NCI-H128 (cell line): ENCODE measurements around the gene HSPBP1.

Experiments used
- DNase-seq: peaks from one replicate; lab custom pipeline; 2025; ENCODE audit not compliant: unreplicated experiment; lab: John Stamatoyannopoulos, UW

Gene HSPBP1

DNA sequence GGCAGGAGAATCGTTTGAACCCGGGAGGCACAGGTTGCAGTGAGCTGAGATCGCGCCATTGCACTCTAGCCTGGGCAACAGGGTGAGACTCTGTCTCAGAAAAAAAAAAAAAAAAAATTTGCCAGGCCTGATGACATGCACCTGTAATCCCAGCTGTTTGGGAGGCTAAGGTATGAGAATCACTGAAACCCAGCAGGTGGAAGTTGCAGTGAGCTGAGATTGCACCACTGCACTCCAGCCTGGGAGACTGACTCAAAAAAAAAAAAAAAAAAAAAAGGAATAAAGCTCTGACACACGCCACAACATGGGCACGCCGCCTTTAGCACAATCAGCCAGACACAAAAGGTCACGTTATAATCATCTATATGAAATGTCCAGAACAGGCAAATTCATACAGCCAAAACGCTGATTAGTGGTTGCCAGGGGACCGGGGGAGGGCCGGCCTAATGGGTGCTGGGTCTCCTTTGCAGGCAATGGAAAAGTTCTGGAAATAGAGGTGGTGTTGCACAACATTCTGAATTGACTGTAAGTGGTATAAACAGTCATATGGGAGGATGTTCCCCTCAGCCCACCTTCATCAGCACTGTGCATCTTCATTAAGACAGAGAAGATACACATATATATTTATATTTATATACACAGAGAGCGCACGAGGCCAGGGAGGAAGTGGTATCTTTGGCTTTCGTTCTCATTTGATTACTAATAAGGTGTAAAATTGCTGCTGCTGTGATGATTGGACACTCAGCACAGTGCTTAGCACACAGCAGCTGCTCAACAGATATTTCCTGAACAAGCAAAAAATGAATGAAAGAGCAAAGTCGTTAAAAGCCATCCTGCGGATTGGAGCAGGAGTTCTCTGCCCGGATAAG, 3.8 kb downstream of the HSPBP1 start:
- no peak for DNase-seq

DNA sequence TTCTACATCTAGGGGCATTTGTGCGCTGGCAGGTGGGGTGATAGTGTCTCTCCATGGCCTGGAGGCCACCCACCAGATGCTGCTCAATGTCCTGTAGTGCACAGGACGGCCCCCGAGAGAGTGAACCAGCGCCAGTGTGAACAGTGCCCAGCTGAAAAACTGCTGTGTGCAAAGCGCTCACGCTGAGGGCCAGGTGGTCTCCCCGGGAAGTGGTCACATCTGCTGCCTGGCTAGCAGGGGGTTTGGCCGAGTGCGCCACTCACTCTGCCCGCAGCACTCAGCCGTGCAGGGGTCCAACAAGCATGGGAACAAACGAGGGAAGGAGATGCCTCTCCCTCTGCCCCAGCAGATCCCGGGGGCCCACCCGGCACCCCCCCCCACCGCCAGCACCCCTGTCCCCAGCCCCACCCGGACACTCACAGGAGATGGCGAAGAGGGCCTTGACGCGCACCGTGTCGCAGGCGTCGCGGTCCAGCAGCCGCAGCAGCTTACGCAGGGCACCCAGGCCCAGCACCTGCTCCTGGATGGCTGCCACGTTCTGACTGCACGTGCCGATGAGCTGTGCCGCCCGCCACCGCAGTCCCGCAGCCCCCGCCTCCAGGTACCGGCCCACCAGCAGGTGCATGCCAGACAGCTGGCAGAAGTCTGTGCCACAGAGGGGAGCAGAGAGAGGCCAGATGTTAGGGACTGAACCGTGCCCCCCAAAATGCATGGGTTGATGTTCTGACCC, 5.8 kb downstream of the HSPBP1 start:
- no peak for DNase-seq

DNA sequence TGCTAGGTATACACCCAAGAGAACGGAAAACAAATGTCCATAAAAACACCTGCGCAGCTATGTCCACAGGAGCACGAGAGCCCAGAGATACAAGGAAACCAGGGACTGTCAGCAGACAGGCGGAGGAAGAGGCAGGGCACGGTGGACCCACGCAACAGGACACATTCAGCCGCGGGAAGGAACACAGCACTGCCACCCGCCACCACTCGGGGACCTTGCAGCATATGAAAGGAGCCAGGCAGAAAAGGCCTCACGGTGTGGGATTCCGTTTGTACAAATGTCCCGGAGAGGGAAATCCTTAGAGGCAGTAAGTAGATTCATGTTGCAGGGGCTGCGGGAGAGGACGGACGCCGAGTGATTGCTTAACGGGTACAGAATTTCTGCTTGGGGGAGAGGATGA, 7.8 kb downstream of the HSPBP1 start:
- no peak for DNase-seq

DNA sequence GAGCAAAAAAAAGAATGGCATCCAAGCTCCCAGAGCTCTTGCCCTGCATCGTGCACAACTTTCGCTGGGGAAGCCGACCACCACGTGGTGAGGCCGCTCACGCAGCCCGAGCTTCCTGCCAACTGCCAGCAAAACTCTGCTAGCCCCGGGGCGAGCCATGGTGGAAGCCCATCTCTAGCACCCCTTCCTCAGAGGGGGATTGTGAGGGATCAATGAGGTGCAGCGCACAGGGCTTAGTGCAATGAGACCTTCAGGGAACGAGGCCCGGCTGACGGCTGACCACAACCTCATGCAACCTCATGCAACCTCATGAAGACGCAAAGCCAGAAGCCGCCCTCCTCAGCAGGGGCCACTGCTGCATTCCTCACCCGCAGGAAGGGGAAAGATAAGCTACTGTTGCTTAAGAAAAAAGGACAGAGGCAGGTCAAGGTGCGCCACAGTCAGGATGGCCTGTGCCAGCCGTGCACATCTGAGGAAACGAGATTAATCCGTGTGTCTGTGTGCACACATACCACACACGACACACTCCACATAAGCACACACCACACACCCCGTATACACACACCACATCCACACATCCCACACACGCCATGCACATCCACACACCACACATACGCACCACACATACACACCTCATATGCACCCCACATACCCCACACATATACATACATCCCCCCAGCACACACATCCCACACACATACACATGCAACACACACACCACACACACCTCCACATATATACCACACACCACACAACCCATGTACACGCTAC, 9.6 kb downstream of the HSPBP1 start:
- no peak for DNase-seq

DNA sequence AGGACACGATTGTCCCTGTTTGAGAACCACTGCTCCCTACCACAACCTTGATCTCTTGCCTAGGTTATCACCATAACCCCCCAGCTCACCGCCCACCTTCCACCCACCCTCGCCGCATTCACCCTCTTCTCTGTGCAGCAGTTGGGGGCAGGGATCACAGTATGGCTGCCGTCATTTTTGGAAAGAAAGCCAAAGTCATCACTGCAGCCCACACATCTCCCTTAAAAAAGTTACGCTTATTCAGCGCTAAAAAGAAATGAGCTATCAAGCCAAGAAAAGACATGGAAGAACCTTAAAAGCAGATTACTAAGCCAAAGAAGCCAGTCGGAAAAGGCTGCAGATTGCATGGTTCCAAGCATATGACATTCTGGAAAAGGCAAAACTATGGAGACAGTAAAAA, 10.6 kb downstream of the HSPBP1 start:
- DNase-seq: no peak

DNA sequence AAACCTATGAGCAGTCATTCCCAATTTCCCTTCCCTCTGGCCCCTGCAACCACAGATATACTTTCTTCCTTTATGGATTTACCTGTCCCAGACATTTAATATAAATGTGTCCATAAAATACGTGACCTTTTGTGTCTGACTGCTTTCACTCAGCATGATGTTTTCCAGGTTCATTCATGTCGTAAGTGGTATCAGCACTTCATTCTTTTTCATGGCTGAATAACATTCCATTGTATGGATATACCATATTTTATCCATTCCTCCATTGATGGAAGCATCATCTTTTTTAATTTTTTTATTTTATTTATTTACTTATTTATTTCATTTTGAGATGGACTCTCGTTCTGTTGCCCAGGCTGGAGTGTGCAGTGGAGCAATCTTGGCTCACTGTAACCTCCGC, 13.1 kb downstream of the HSPBP1 start:
- DNase-seq: no peak

DNA sequence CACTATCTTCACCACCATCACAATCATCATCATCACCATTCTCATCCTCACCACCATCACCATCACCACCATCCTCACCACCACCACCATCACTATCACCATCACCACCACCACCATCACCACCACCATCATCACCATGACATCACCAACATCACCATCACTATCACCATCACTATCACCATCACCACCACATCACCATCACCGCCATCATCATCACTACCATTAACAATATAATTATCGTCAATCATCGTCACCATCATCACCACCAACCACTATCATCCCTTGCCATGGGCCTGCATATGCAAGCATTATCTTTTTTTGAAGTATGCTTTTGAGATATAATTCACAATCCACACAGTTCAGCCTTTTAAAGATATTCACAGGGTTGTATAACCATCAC, 13.5 kb downstream of the HSPBP1 start:
- DNase-seq: no peak

DNA sequence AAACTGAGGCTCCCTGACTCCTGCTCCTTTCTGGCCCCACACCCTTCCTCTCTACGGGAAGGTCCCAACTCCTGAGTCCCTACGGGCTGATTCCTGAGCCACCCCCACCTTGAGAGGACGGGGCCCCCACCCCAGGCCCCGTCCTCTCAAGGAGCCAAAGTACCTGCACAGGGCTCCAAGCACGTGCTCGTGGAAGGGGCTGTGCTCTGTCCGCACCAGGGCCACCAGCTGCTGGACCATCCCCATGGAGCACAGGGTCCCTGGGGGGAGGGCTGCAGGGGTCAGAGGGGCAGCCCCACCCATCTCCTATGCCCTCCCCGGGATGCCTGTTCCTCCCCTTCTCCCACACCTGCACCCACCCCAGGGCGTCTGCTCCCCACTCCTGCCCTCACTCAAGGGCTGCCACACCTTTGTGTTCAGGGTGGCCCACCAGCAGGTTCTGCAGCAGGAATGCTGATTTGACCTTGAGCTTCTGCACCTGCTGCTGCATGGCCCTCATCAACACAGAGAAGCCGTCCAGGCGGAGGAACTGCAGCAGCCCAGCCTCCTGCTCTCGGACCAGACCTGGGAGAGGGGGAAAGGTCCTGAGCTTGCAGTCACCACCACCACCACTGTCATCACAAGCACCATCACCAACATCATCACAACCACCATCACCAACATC, 14.1 kb downstream of the HSPBP1 start:
- DNase-seq: no peak

DNA sequence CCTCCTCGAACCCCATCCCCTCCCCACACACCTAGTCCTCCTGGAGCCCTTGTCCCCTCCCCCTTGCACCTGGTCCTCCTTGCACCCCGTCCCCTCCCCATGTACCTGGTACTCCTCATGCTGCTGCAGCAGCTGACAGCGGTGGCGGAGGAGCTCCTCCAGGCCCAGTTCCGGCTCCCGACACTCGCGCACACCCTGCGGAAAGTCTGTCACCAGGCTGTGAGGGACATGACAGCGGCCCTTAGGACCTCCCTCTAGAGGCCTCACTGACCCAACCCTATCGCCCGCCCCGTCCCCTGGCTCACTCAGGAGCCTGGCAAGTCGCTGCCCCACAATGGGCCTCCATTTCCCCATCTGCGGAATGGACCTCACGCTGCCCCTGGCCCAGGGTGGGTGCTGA, 14.7 kb downstream of the HSPBP1 start:
- DNase-seq: no peak

DNA sequence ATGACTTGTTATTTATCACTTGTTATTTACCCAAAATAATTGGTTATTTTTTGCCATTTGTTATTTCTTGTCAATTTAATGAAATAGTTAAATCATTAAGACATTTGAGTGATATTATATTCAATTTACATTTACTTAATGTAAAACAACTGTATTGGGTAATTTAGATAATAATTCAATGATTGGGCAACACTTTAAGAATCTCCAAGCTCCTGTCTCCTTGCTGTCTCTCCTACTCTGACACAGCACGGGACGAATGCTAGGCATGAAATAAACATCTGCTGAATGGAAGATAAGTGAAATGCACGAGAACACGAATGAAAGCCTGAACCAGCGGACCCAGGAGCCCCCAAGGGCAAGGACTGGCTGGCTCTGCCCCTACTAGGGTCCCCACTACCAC, 15.4 kb downstream of the HSPBP1 start:
- no peak for DNase-seq

DNA sequence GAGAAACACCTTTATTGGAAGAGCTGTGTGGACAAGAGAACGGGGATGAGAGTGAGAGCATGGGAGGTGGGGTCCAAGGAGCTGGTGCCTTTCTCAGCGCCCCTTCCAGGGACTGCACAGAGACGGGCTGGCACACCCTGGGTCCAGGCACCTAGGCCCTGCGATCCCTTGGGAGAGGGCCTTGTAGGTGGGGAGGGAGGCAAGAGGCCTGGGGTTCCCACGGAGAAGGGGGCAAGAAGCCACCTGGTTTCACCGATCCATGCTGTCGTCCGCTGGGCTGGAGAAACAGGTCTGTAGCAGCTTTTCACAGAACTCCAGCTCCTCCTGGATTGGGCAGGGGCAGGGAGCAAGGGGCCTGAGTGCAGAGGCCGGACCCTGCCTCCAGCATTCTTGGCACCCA, 17.6 kb downstream of the HSPBP1 start:
- DNase-seq: no peak

DNA sequence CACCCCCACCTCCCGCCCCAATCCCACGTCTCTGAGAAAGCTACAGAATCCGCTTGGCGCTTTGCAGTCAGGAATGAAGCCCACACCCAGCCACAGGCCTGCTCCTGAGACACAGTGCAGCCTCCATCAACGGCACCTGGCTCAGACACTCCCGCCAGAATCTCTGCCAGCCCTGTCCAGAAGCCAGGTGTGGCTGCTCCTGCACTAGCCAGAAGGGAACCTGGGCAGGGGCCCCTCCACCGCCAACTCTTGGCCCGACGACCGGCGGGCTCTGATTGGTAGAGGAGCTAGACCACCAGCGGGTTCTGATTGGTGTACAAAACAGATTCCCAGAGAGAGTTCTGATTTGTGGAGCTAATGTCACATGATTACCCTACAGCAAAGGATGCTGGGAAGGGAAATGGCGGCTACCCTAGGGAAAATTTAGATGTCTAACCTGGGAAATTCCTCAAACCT, 18.2 kb downstream of the HSPBP1 start:
- DNase-seq: no peak

DNA sequence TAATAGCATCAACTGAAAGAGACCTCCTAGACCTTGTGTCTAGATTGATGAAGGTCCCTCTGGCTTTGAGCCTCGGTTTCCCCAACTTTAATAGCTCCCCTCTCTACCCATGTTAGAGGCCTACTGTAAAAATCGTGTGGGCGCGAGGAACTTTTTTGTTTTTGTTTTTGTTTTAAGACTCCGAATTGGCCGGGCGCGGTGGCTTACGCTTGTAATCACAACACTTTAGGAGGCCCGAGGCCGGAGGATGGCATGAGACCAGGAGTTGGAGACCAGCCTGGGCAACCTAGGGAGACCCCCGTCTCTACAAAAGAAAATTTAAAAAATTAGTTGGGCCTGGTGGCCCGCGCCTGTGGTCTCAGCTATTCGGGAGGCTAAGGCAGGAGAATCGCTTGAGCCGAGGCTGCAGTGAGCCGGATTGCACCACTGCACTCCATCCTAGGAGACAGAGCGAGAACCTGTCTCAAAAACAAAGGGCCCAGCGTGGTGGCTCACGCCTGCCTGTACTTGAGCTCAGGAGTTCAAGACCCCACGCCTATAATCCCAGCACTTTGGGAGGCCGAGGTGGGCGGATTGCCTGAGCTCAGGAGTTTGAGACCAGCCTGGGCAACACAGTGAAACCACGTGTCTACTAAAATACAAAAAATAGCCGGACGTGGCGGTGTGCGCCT, 20.2 kb downstream of the HSPBP1 start:
- no peak for DNase-seq

DNA sequence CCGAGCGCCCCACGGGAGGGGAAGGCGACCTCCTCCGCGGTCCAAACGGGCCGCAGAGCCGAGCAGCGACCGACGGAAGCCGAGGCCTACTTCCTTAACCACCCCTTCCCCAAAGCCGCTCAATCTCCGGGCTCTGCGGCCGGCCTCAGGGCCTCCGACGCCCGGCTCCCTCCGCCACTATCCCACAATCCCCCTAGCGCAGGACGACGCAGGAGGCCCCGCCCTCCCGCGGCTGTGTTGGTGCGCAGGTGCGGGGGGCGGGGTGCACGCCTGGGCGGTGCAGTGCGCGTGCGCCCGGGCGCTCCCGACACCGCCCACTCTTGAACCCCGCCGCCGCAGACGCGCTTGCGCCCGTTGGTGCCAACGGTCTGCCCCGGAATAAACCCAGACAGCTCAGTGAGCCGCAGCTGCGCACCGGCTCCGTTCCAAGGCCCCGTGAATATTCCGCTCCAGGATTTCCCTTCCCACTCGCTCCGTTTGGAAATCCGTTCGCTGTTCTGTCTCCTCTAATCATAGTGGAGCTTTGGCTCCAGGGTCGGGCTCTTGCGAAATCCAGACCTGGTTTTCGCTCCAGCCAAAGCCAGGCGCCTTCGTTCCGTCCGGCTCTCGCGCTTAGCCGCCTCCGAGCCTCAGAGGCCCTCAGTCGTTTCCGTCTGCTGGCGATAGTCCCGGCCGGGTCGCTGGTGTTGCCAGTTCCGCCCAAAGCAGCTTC, 20.9 kb downstream of the HSPBP1 start, which contains the start of gene PPP6R1:
Gene PPP6R1, minus strand, starts transcription at position 190 of the 712 bp plus-strand sequence. CDS start 11,914 bp downstream, outside the sequence.
- peak; percentile 97 for DNase-seq

DNA sequence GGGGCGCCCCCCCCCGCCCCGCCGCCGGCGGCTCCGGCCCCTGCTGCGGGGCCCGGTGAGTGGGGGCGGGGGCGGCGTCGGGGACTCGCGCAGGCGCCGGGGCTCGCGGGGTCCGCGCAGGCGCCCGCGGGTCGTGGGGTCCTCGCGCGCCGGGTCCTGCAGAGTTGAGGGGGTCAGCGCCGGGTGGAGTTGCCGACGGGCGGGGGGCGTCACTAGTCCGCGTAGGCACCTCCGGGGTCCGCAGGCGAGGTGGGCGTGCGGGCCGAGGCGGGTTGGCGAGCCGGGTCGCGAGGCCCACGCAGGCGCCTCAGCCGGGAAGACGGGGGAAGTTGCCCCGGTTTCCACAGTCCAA, 21.5 kb downstream of the HSPBP1 start:
- DNase-seq: no peak

DNA sequence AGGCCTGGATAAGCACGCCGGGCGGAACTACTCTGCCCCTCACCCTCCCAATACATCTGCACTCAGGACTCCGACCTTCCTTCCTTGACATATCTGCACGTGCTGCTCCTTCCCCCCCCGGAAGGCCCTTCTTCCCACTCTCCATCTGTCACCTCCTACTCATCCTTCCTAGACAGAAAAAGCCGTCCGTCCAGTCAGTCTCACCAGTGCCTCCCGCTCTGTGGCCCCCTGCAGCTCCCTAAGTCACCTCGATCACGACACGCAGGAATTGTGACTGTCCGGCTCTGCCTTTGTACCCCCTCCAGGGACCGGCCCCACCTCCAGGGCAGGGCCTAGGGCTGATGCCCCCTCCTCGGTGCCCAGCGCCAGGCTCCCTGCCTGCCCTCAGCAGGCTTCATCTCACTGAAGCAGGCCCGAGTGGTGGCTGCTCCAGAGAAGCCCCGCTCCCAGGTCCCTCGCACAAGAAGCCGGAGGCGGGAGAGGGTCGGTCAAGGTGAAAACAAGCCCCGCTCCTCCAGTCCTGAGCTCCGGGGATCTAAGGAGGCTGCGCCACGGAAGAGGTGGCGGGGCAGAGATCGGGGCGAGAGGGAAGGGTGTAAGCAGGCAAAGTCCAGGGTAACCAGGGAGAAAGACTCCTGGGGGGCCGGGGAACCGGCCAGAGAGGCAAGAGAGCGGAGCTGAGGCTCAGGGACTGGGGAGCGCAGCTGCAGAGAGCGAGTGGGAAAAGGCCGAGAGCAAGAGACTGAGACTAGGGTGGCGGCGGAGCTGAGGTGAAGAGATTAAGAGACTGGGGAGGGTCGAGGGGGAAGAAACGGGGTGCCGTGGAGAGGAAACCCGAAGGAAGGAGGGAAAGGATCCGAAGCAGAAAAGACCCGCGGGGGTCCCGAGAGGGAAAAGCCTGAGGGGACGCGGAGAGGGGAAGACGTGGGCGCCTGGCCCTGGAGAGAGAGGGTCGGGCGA, 22.2 kb downstream of the HSPBP1 start:
- DNase-seq: no peak

DNA sequence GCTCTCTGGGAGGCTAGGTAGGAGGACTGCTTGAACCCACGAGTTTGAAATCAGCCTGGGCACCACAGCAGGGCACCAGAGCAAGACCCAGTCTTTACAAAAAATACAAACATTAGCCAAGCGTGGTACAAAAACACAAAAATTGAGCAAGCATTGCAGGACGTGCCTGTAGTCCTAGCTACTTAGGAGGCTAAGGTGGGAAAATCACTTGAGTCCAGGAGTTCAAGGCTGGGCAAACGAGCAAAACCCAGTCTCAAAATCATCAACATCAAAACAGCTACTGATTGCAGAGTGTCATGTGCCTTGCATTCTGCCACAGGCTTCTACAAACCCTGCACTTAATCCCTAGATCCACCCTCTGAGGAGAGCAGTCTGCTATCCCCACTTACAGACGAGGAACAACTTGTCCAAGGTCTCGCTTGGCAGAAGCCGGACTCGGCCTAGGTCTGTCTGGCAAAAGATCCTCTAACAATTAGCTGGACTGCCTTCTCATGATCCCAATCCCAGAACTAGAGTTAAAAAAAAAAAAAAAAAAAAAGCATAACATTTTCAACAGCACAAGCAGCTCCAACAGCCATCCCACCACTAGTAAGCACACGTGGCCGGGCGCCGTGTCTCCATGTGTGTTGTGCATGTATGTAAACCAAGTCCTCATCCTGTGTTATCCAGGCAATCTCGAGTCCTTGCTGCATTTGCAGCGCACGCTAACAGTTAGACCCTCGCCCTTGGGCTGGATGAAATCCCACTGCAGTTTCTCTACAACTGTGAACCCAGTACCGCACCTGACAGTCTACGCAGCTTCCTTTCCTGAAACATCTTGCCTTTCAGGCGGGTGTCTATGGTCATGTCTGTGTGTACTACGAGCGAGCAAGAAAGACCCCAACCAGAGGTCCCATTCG, 23.1 kb downstream of the HSPBP1 start:
- DNase-seq: no peak
